ENCODE data around the gene TEX52.
"Not testable (repeated sequence)": the region's sequence is repeated elsewhere in the genome, so short reads cannot be mapped to it uniquely, and the experiment has no call there.

TEX52 gene

GRCh38 chr12:2857021-2857431 lies at the start of gene TEX52:
TEX52 (minus strand) TSS chr12:2857039; CDS start chr12:2857026, 13 bp downstream.
- DNase-seq = peak; percentile 25 to 92 (median 74)

GRCh38 chr12:2904260-2904659 lies 47.4 kb upstream of the TEX52 start:
- DNase-seq = peak in 1 of 3 experiments; percentile 19

GRCh38 chr12:2902272-2902880 lies 45.5 kb upstream of the TEX52 start:
- DNase-seq = peak in 2 of 3 experiments; percentile 30 to 77

- no peak for DNase-seq
Measured at GRCh38 chr12:2900642-2901041, 43.8 kb upstream of the TEX52 start.

- no peak for DNase-seq
Measured at GRCh38 chr12:2897418-2897817, 40.6 kb upstream of the TEX52 start.

GRCh38 chr12:2895511-2895910 lies 38.7 kb upstream of the TEX52 start:
- DNase-seq = no peak

- DNase-seq = no peak
Measured at GRCh38 chr12:2895051-2895451, 38.2 kb upstream of the TEX52 start.

- no peak for DNase-seq
Measured at GRCh38 chr12:2893007-2893406, 36.2 kb upstream of the TEX52 start.

GRCh38 chr12:2892246-2892645 lies 35.4 kb upstream of the TEX52 start:
- no peak for DNase-seq

- peak; percentile 23 to 87 (median 86) for DNase-seq
Measured at GRCh38 chr12:2891240-2892053, 34.6 kb upstream of the TEX52 start.

- DNase-seq = peak; percentile 96 to 100 (median 99)
Measured at GRCh38 chr12:2890388-2891239, 33.8 kb upstream of the TEX52 start, which contains the start of gene TULP3. TULP3 (plus strand) TSS chr12:2890891; CDS start chr12:2890948, 57 bp downstream.

GRCh38 chr12:2890001-2890387 lies 33.2 kb upstream of the TEX52 start:
- DNase-seq = no peak

- no peak for DNase-seq
Measured at GRCh38 chr12:2886768-2887450, 30.1 kb upstream of the TEX52 start.

- DNase-seq = no peak
Measured at GRCh38 chr12:2884810-2885209, 28.0 kb upstream of the TEX52 start.

GRCh38 chr12:2879853-2880252 lies 23.0 kb upstream of the TEX52 start:
- DNase-seq = no peak

GRCh38 chr12:2877953-2878732 lies 21.3 kb upstream of the TEX52 start:
- peak; percentile 55 to 86 (median 74) for DNase-seq

GRCh38 chr12:2877047-2877952 lies 20.5 kb upstream of the TEX52 start, which contains the start of the genes FOXM1 and RHNO1:
FOXM1 (minus strand) TSS chr12:2877174; CDS start chr12:2874478, 2,696 bp downstream.
RHNO1 (plus strand) TSS chr12:2877223; CDS start chr12:2885367, 8,144 bp downstream.
- peak; percentile 88 to 96 (median 93) for DNase-seq

- DNase-seq = peak in 2 of 3 experiments; percentile 77 to 91
Measured at GRCh38 chr12:2876431-2877046, 19.7 kb upstream of the TEX52 start.

GRCh38 chr12:2868986-2869632 lies 12.3 kb upstream of the TEX52 start:
- DNase-seq = not testable (repeated sequence)
